Panc1 (cell line): Measurements from ENCODE around the gene NKAPL. TPM values are rescaled to one million over a fixed set of nuclear protein-coding genes. Genes with fewer than 3 reads are reported as not detected.

Experiments
- ATAC-seq: fragments of 200-7000 bp; cut with Tn5 transposase; 2 replicates; pipeline ENCODE4 v1.9.1; 2020; ENCODE audit warnings: mild to moderate bottlenecking, moderate library complexity
- BruUV-seq: library from RNA; stranded (reverse); fragments of 400-500 nt; replicated peaks from 2 replicates; lab custom pipeline; 2021; lab: Mats Ljungman, UMichigan
- CTCF ChIA-PET: fragments of 300-600 bp; sonication (Branson Sonifier 250); formaldehyde crosslinking; loops from one replicate; lab custom pipeline; 2022; ENCODE audit warnings: antibody characterized with exemption; lab: Charles Lee
- POLR2A ChIA-PET: fragments of 300-600 bp; sonication (Branson Sonifier 250); formaldehyde crosslinking; loops from one replicate; lab custom pipeline; 2022; ENCODE audit warnings: antibody characterized with exemption; lab: Charles Lee
- DNase-seq: peaks from one replicate; pipeline ENCODE4 v3.0.0-alpha.2; 2010; ENCODE audit warnings: low read depth, low spot score
- H3K27ac ChIP-seq: 2 replicates; pipeline ENCODE4 v1.5.1; 2011; ENCODE audit warnings: mild to moderate bottlenecking, low read length, inconsistent platforms
- H3K27me3 ChIP-seq: fragments of 200-500 bp; sonication (Bioruptor generic); 2 replicates; pipeline ENCODE4 v1.6.0; 2014; ENCODE audit warnings: low read length, inconsistent platforms; ENCODE audit not compliant: control insufficient read depth, insufficient read depth
- H3K36me3 ChIP-seq: fragments of 200-500 bp; sonication (Bioruptor generic); 2 replicates; pipeline ENCODE4 v1.5.1; 2014; ENCODE audit warnings: inconsistent platforms, mild to moderate bottlenecking, low read length, moderate library complexity; ENCODE audit not compliant: control insufficient read depth, insufficient read depth
- H3K4me1 ChIP-seq: 2 replicates; pipeline ENCODE4 v1.5.1; 2011; ENCODE audit warnings: inconsistent platforms, mild to moderate bottlenecking, low read length, moderate library complexity; ENCODE audit not compliant: control insufficient read depth, insufficient read depth
- H3K4me3 ChIP-seq, 2 experiments: 2 replicates each; pipeline ENCODE4 v1.5.1; 2011 to 2012; ENCODE audit warnings: low read depth in 2 of 2, low read length in 2 of 2, mild to moderate bottlenecking in 2 of 2, inconsistent platforms in 1 of 2, moderate library complexity in 1 of 2
- H3K9me3 ChIP-seq: fragments of 200-500 bp; sonication (Bioruptor generic); 2 replicates; pipeline ENCODE4 v1.5.1; 2014; ENCODE audit warnings: low read depth, mild to moderate bottlenecking, inconsistent platforms, low read length, moderate library complexity; ENCODE audit not compliant: control insufficient read depth, insufficient read depth
- CTCF ChIP-seq: fragments of 450-650 bp; IDR thresholded peaks from 2 replicates; pipeline ENCODE4 v1.5.1; 2017; ENCODE audit warnings: mild to moderate bottlenecking
- POLR2AphosphoS5 ChIP-seq: IDR thresholded peaks from 2 replicates; pipeline ENCODE4 v1.6.1; 2012; ENCODE audit warnings: mild to moderate bottlenecking, low read depth, low read length, moderate library complexity
- SIN3A ChIP-seq: IDR thresholded peaks from 2 replicates; pipeline ENCODE4 v1.6.1; 2012; ENCODE audit warnings: low read depth, mild to moderate bottlenecking, low read length, moderate library complexity, borderline replicate concordance; ENCODE audit not compliant: insufficient read depth
- TCF7L2 ChIP-seq: IDR thresholded peaks from 2 replicates; pipeline ENCODE4 v1.6.1; 2011; ENCODE audit warnings: mild to moderate bottlenecking, low read depth, low read length, inconsistent platforms
- in situ Hi-C: cut with HindIII; loops from 2 replicates; pipeline ENCODE4 v1.10.0; 2016; ENCODE audit warnings: low sequenced_read_pairs, low pct_unique_long_range_greater_than_20kb
- intact Hi-C: fragments of 100-400 bp; cut with micrococcal nuclease; formaldehyde crosslinking; loops from one replicate; pipeline ENCODE4 v1.10.0; 2022; ENCODE audit not compliant: unreplicated experiment
- total RNA-seq: library from RNA; stranded (reverse); gene quantifications from one replicate; pipeline ENCODE4 v1.2.1, GENCODE V29; 2021; ENCODE audit not compliant: unreplicated experiment
- TF ChIP-seq, protein P1 (sequence below), 2 experiments: IDR thresholded peaks; 2 replicates each; pipeline ENCODE4 v1.6.1; 2011 to 2012; ENCODE audit warnings: low read depth in 2 of 2, control low read depth in 1 of 2, low read length in 1 of 2, mild to moderate bottlenecking in 1 of 2, moderate library complexity in 1 of 2; ENCODE audit not compliant: insufficient read depth in 1 of 2

The NKAPL gene
- total RNA-seq, 1 experiment from 2014 or later = not detected

- in situ Hi-C loops = no loop called here
- CTCF ChIA-PET = no interaction called here
These were observed 5.8 kb downstream of the NKAPL start for GRCh38 chr6:28264834-28265401.

DNA sequence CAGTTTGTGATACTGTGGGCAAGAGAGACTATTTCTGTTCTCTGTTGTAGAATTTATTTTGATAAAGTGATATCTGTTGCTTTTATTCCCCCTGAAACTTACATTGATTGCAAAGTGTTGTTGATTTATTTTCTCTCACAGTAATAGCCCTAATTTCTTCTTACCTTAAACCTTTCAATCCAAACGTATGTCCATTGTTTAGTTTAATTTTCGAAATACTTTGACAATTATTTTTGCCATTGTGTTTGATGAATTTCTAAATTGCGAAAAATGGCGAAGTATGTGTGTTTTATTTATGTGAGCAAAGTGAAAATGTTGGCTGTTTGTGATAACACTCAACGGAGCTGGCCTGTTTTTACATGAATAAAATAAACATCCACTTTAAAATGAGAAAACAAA lies 7.5 kb downstream of the NKAPL start:
- ChIA-PET POLR2A (interaction anchor here (0.6 to 0.7 kb wide), 4 partner anchors 14 to 438 kb away, joined by 3 to 10 read pairs (median 7); partner anchors contain the start of gene ZKSCAN4), CTCF (interaction anchor here (0.7 to 1.0 kb wide), 3 partner anchors 27 to 133 kb away, joined by 3 to 11 read pairs (median 5); no protein-coding TSS in a partner anchor)
- ATAC-seq (no peak), DNase-seq (no peak)
- Histone ChIP-seq H3K36me3 (no peaks in the 10 kb centered on the region; the same call in none of the 2 replicates), H3K27me3 (no peaks in the 10 kb centered on the region), H3K4me3 (peak overlapping the region; percentile 73 to 83), H3K4me1 (peaks cover 16% of the 10 kb centered on the region; the same call in 1 of the 2 replicates), H3K27ac (peak overlapping the region; percentile 95), H3K9me3 (no peaks in the 10 kb centered on the region)
- intact Hi-C loops = loop anchor here (5.0 kb wide), 1 partner anchor 86 kb away; no protein-coding TSS in a partner anchor
- TF ChIP-seq, protein P1, sequence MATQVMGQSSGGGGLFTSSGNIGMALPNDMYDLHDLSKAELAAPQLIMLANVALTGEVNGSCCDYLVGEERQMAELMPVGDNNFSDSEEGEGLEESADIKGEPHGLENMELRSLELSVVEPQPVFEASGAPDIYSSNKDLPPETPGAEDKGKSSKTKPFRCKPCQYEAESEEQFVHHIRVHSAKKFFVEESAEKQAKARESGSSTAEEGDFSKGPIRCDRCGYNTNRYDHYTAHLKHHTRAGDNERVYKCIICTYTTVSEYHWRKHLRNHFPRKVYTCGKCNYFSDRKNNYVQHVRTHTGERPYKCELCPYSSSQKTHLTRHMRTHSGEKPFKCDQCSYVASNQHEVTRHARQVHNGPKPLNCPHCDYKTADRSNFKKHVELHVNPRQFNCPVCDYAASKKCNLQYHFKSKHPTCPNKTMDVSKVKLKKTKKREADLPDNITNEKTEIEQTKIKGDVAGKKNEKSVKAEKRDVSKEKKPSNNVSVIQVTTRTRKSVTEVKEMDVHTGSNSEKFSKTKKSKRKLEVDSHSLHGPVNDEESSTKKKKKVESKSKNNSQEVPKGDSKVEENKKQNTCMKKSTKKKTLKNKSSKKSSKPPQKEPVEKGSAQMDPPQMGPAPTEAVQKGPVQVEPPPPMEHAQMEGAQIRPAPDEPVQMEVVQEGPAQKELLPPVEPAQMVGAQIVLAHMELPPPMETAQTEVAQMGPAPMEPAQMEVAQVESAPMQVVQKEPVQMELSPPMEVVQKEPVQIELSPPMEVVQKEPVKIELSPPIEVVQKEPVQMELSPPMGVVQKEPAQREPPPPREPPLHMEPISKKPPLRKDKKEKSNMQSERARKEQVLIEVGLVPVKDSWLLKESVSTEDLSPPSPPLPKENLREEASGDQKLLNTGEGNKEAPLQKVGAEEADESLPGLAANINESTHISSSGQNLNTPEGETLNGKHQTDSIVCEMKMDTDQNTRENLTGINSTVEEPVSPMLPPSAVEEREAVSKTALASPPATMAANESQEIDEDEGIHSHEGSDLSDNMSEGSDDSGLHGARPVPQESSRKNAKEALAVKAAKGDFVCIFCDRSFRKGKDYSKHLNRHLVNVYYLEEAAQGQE (IDR thresholded peaks at IDR 0.05; ENCODE audit: insufficient read depth in 1 of 2, low read depth in 2 of 2, low read length in 1 of 2) = no peak
- no peak for TF ChIP-seq SIN3A
- in situ Hi-C loops = no loop called here
- BruUV-seq = no TSS peak

More at GRCh38 chr6:28264834-28265401, 5.8 kb downstream of the NKAPL start:
- Histone ChIP-seq H3K9me3 (no peaks in the 10 kb centered on the region), H3K4me3 (no peak overlapping the region), H3K27ac (no peak overlapping the region), H3K27me3 (no peaks in the 10 kb centered on the region), H3K36me3 (no peaks in the 10 kb centered on the region; the same call in none of the 2 replicates), H3K4me1 (peaks cover 16% of the 10 kb centered on the region; the same call in 1 of the 2 replicates)
- intact Hi-C loops = loop anchor here (5.0 kb wide), 1 partner anchor 87 kb away; no protein-coding TSS in a partner anchor
- TF ChIP-seq, protein P1 (IDR thresholded peaks at IDR 0.05; ENCODE audit: insufficient read depth in 1 of 2, low read depth in 2 of 2, low read length in 1 of 2) = no peak
- no peak for TF ChIP-seq SIN3A
- no peak for TF ChIP-seq POLR2AphosphoS5
- TF ChIP-seq CTCF = no peak
- TF ChIP-seq TCF7L2 = no peak
- BruUV-seq = no TSS peak
- DNase-seq (no peak), ATAC-seq (no peak)
- POLR2A ChIA-PET = no interaction called here
